Kidney epithelial cell (primary cell): ENCODE measurements around the gene SIM2. TPM values are rescaled to one million over a fixed set of nuclear protein-coding genes. Genes with fewer than 3 reads are reported as not detected.

Experiments
- DNase-seq: peaks from one replicate; pipeline ENCODE4 v3.0.0-alpha.2; 2010; ENCODE audit warnings: low read depth
- H3K27me3 ChIP-seq: 2 replicates; pipeline ENCODE4 v1.6.0; 2011; ENCODE audit warnings: low read length; ENCODE audit not compliant: control insufficient read depth, insufficient read depth
- H3K36me3 ChIP-seq: 2 replicates; pipeline ENCODE4 v1.5.1; 2011; ENCODE audit warnings: low read length; ENCODE audit not compliant: control insufficient read depth, insufficient read depth
- H3K4me3 ChIP-seq: 2 replicates; pipeline ENCODE4 v1.5.1; 2011; ENCODE audit warnings: low read depth, mild to moderate bottlenecking, control low read depth, low read length
- CTCF ChIP-seq: IDR thresholded peaks from 2 replicates; pipeline ENCODE4 v1.5.1; 2011; ENCODE audit warnings: mild to moderate bottlenecking, moderate library complexity, low read length, control low read depth, inconsistent platforms; ENCODE audit not compliant: insufficient read depth, poor library complexity, severe bottlenecking
- total RNA-seq: library from RNA; depleted of rRNA; stranded (reverse); fragments of >200 nt; gene quantifications from 2 replicates; pipeline ENCODE4 v1.2.3, GENCODE V29; 2015

Gene SIM2
- total RNA-seq, 1 donor from 2014 or later: 9.5 TPM

- TF ChIP-seq CTCF: no peak
- Histone ChIP-seq H3K36me3 (no peaks in the 10 kb centered on the region), H3K4me3 (no peak overlapping the region), H3K27me3 (no peaks in the 10 kb centered on the region)
- DNase-seq: no peak
Measured at GRCh38 chr21:36766511-36766910, 67.6 kb downstream of the SIM2 start.

GRCh38 chr21:36767096-36767495, 68.2 kb downstream of the SIM2 start:
- Histone ChIP-seq H3K4me3 (no peak overlapping the region), H3K27me3 (no peaks in the 10 kb centered on the region), H3K36me3 (no peaks in the 10 kb centered on the region)
- no peak for DNase-seq
- no peak for TF ChIP-seq CTCF

DNA sequence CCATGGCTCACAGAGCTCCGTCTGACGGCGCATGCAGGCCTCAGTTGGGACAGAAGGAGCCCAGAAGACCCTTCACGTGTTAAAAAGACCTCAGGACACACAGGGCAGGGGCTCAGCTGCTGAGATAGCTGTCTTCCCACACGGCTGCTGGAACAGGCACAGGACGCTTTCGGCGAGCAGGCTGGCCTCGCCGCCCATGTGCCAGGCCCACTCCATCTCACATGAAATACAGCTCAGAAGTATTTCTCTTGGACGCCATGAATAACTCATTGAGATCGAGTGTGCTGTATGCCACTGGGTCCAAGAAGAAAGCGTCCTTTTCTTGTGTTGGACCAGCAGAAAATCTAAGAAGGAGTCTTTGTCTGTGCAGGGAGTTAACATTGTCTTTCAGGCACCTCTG, 69.6 kb downstream of the SIM2 start:
- no peak for TF ChIP-seq CTCF
- no peak overlapping the region for H3K4me3 ChIP-seq

DNA sequence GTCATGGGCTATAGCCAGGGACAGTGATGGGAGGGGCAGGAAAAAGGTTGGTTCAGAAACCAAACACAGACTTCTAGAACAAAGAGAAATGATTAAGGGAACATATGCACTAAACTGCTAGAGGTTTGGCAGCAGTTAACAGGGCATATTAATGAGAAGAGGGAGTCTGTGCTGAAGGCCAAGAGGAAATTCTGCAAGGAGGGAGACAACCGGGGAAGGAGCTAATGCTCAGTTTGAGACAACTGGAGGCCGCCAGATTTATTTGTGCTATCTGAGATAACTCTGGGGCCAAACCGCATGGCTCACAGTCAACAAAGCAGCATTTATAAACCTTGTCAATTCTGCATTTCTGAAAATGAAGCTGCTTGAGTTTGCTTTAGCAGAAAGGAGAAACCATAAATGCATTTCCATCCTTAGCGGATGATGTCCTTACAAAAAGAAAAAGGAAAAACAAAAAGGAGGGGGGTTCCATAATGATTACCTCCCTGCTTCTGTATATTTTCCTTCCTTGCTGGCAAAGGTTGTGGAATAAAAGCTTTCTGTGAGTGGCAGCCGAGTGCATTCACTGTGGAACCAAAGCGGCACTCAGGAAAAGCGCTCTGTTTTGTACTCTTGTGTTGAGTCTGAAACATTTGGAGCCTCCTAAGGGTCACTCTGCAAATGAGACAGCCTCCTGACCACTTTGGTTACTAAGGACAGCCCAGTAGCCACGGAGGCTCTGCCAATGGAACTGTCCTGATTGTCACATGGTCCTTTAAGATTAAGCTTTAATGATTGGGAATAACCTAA, 70.3 kb downstream of the SIM2 start:
- Histone ChIP-seq H3K4me3 (no peak overlapping the region), H3K27me3 (no peaks in the 10 kb centered on the region), H3K36me3 (no peaks in the 10 kb centered on the region)
- no peak for DNase-seq
- no peak for TF ChIP-seq CTCF

More for the DNA sequence above, 69.6 kb downstream of the SIM2 start:
- H3K36me3 ChIP-seq: no peaks in the 10 kb centered on the region
- no peak for DNase-seq
- no peaks in the 10 kb centered on the region for H3K27me3 ChIP-seq

DNA sequence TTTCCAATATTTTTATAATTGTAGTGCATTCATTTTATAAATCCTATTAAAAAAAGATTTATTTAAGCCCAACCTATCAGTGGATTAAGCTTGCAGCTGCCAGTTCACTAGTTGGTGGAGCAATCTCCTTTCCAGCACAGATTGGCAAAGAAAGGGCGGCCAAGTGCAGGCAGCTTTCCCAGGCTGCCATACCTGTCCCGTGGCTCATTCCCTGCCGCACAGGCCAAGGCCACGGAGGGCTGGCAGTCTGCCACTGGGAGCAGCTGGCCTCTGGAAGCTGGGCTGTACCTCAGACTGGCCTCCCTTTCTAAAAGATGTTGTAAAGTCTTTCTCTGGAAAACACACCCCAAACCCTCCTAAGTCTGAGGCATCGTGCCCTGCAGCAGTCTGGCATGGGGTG, 74.2 kb downstream of the SIM2 start:
- no peak overlapping the region for H3K4me3 ChIP-seq
- no peaks in the 10 kb centered on the region for H3K36me3 ChIP-seq
- no peak for DNase-seq
- no peak for TF ChIP-seq CTCF
- H3K27me3 ChIP-seq: no peaks in the 10 kb centered on the region

- H3K36me3 ChIP-seq: no peaks in the 10 kb centered on the region
- DNase-seq: no peak
- H3K4me3 ChIP-seq: no peak overlapping the region
- H3K27me3 ChIP-seq: no peaks in the 10 kb centered on the region
- TF ChIP-seq CTCF: no peak
Measured at GRCh38 chr21:36773995-36774394, 75.1 kb downstream of the SIM2 start.
